Inferior parietal cortex (tissue), 1 donor: Measurements from ENCODE around the gene SUMO4.

ENCODE experiments used
- DNase-seq: peaks from one replicate; pipeline ENCODE4 v3.0.0-alpha.2; 2016; ENCODE audit errors: extremely low spot score

The SUMO4 gene

GRCh38 chr6:149400050-149400449 is at the start of gene SUMO4:
Gene SUMO4, plus strand, starts transcription at chr6:149400262. Its CDS starts 130 bp downstream, at chr6:149400392.
- no peak for DNase-seq

- DNase-seq, result no peak
These were observed 46.1 kb upstream of the SUMO4 start for GRCh38 chr6:149354009-149354408.

GRCh38 chr6:149356081-149356750 is 43.8 kb upstream of the SUMO4 start:
- DNase-seq, result no peak

- no peak for DNase-seq
These were observed 42.1 kb upstream of the SUMO4 start for GRCh38 chr6:149357726-149358538.

- no peak for DNase-seq
These were observed 40.6 kb upstream of the SUMO4 start for GRCh38 chr6:149359440-149359839.

- no peak for DNase-seq
These were observed 39.5 kb upstream of the SUMO4 start for GRCh38 chr6:149360536-149360935.

GRCh38 chr6:149362289-149362688 is 37.8 kb upstream of the SUMO4 start:
- DNase-seq, result no peak

GRCh38 chr6:149363154-149363553 is 36.9 kb upstream of the SUMO4 start:
- DNase-seq, result no peak

- no peak for DNase-seq
These were observed 35.5 kb upstream of the SUMO4 start for GRCh38 chr6:149364557-149364956.

- no peak for DNase-seq
These were observed 34.9 kb upstream of the SUMO4 start for GRCh38 chr6:149365197-149365596.

- DNase-seq, result no peak
These were observed 33.7 kb upstream of the SUMO4 start for GRCh38 chr6:149366267-149366921.

- DNase-seq, result no peak
These were observed 32.0 kb upstream of the SUMO4 start for GRCh38 chr6:149368065-149368464.

- DNase-seq, result no peak
These were observed 28.9 kb upstream of the SUMO4 start for GRCh38 chr6:149371154-149371553.

- no peak for DNase-seq
These were observed 28.0 kb upstream of the SUMO4 start for GRCh38 chr6:149372062-149372461.

GRCh38 chr6:149373511-149373910 is 26.6 kb upstream of the SUMO4 start:
- DNase-seq, result no peak

GRCh38 chr6:149379977-149380376 is 20.1 kb upstream of the SUMO4 start:
- DNase-seq, result no peak

- no peak for DNase-seq
These were observed 19.5 kb upstream of the SUMO4 start for GRCh38 chr6:149380523-149380922.

GRCh38 chr6:149383371-149383770 is 16.7 kb upstream of the SUMO4 start:
- DNase-seq, result no peak

GRCh38 chr6:149384464-149384863 is 15.6 kb upstream of the SUMO4 start:
- DNase-seq, result no peak

- DNase-seq, result no peak
These were observed 13.9 kb upstream of the SUMO4 start for GRCh38 chr6:149385998-149386646.

GRCh38 chr6:149387779-149388512 is 12.1 kb upstream of the SUMO4 start:
- DNase-seq, result no peak
